ENCODE data around the gene ABI3BP.
"Not testable (repeated sequence)": the region's sequence is repeated elsewhere in the genome, so short reads cannot be mapped to it uniquely, and the experiment has no call there.

ABI3BP gene, protein sequence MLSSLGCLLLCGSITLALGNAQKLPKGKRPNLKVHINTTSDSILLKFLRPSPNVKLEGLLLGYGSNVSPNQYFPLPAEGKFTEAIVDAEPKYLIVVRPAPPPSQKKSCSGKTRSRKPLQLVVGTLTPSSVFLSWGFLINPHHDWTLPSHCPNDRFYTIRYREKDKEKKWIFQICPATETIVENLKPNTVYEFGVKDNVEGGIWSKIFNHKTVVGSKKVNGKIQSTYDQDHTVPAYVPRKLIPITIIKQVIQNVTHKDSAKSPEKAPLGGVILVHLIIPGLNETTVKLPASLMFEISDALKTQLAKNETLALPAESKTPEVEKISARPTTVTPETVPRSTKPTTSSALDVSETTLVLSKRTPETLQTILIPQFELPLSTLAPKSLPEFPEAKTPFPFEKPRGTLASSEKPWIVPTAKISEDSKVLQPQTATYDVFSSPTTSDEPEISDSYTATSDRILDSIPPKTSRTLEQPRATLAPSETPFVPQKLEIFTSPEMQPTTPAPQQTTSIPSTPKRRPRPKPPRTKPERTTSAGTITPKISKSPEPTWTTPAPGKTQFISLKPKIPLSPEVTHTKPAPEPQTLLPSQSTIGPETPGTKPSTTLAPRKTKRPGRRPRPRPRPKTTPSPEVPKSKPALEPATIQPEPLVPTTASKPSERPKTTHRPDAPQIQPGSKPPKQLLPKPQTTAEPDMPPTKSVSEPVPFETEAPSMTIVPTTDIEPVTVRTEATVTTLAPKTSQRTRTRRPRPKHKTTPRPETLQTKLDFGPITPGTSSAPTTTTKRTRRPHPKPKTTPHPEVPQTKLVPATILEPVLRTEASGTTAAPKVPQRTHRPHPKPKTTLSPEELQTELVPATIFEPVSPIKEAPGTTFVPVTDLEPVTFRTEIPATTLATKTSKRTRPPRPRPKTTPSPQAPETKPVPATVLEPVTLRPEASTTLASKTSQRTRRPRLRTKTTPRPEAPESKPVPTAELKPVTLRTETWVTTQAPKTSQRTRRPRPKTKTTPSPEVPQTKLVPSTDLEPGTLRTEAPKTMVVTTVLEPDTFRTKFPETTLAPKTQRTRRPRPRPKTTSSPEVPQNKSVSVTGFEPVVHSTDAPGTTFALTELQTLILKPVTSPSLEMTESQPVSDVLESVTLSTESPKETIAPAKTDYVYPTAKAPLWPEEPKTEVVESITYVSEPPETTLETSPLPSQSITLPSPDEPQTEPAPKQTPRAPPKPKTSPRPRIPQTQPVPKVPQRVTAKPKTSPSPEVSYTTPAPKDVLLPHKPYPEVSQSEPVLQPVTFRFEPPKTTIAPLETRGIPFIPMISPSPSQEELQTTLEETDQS (N-terminal part only)

DNA sequence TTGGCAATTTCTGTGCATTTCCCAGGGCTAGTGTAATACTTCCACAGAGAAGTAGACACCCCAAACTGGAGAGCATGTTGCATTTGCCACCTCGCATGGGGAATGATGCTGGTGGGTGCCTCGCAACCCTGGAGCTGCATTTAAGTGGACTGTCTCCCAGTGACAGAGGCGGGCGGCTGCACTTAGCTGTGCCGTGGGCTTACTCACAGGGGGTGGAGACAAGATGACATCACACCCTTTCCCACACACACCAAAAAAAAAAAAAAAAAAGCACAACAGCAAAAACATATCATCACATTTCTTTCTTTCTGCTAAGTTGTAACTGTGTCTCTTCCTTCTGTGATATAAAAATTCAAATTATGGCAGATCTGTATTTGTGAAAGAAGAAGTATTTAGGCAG, at the start of gene ABI3BP:
TSS of gene ABI3BP (minus strand) at position 113 of the 400 bp plus-strand sequence. CDS start at position 76, 37 bp downstream.
- no peak for DNase-seq (ENCODE audit: low read depth in 2 of 2)

DNA sequence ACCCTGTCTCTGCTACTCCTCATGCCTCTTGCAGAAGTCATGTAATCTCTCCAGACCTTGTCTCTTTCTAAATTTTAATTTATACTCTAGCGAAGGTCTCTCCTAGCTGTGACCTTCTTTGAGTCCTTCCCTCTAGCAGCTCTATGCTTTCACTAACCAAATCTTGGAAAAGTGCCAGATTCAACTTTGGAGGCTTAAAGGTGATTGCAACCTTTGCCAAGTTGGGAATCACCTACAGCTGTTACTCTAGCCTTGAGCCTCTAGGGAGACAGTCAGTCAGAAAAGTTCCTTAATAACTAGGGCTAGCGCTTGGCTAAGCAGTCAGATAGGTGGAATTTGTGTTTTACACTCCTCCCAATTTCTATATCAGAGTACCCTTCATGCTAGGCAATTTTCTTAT, 46.1 kb upstream of the ABI3BP start:
- no peak for DNase-seq (ENCODE audit: low read depth in 2 of 2)

DNA sequence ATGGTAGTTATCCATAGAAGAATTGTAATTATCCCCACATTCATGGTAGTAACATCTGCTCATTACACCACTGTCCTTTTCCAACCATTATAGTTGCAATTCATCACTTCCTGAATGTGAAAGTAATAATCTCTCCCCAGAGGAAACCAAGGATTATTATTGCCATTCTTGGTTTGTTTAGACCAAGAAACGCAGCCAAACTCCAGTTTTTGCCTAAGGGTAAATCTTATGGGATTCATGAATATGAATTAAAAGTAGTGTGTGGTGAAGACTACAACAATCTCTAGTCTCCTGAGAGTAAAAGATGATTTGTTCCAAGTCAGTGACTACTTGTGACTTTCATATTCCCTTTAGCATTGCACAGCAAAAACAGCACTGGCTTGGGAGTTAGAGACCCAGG, 45.7 kb upstream of the ABI3BP start:
- DNase-seq (ENCODE audit: low read depth in 2 of 2) = no peak

DNA sequence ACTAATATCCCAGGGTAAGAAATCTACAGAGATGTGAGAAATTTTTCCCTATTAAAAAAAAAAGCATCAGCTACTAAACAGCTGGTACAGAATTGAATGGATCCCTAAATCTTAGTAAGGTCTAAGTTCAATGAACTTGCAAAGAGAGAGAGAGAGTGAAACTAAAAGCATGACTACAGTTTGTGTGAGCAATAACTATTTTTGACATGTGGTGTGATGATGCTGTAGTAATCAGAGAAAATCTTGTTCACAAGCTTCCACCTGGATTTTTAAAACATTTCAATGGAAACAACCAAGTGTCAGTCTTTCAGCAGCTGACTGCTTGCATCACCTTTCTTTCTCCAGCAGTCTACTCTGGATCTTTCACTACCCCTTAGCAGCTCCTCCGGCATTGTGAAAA, 45.2 kb upstream of the ABI3BP start:
- no peak for DNase-seq (ENCODE audit: low read depth in 2 of 2)

DNA sequence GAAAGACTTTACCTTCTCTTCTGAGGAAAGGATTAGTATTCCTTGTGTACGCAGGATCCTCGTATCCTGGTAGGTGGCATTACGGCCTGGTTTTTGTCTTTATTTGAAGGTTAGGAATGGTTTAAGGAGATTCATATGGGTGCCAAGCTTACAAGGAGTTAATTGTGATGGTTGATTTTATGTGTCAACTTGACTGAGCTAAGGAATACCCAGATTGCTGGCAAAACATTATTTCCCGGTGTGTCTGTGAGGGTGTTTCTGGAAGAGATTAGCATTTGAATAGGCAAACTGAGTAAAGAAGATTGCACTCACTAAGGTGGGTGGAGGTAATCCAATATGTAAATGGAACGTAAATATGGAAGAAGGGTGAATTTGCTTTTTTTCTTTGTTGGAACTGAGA, 44.4 kb upstream of the ABI3BP start:
- DNase-seq (ENCODE audit: low read depth in 2 of 2) = no peak

DNA sequence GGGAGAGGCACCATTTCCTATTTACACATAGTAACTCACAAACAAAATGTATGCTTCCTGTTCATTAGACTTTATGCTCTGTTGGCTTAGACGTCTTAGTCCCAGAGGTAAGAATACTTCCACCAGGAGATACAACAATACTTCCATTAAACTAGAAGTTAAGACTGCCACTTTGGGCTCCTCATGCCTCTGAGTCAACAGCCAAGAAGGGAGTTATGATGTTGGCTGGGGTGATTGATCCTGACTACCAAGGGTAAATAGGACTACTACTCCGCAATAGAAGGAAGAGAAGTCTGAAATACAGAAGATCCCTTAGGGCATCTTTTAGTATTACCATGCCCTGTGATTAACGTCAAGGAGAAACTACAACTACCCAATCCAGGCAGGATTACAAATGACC, 43.5 kb upstream of the ABI3BP start:
- no peak for DNase-seq (ENCODE audit: low read depth in 2 of 2)

DNA sequence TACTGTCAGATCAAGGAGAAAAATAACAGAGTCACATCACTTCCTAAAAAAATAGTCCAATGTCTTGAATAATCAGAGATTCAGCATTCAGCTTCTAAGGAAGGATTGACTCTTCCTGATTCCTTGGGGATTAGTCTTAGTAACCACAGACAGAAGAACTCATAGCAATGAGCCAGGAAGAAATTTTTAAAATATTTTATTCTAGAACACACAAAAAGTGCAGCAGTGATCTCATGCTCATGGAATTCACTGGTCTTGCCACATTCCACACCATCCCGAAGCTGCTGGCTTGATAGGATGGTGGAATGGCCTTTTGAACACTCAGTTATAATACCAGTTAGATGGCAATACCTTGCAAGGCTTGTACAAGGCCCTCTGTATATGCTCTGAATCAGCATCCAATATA, 43.0 kb upstream of the ABI3BP start:
- no peak for DNase-seq (ENCODE audit: low read depth in 2 of 2)

DNA sequence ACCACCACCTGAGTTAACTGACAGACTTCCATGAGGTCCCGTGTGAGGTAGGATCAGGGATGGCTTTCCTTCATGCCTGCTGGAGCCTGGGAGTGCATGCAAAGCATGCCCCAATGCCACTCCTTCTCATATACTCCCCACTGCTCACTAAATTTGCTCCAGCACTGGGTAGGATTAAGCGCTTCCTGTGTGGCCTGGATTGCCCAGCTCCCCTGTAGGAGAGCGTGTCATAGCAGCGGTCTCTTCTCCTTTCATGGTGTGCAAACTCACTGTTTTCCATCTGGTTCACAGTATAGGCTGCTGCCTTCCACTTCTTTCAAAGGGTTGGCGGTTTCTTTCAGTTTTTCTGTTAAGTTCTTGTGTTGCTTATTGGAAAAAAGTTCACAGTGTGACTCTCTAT, 34.1 kb upstream of the ABI3BP start:
- no peak for DNase-seq (ENCODE audit: low read depth in 2 of 2)

DNA sequence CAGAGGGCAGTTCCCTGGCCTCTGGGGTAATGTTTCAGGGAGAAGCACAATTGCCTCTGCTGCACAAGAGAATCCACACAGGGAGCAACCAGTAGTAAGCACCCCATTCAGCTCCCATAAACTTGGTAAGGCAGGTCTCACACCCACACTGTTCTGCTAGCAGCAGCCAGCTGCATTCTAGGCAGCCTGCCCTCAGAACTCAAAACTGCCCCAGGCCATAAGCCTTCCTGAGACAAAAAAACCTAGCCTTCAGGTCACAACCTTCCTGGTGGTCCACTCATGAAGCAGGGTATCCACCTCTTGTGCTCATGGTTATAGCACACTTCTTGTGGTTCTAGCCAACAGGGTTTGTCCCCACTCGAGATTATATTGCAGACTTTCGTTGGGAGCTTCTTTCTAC, 33.7 kb upstream of the ABI3BP start:
- no peak for DNase-seq (ENCODE audit: low read depth in 2 of 2)

DNA sequence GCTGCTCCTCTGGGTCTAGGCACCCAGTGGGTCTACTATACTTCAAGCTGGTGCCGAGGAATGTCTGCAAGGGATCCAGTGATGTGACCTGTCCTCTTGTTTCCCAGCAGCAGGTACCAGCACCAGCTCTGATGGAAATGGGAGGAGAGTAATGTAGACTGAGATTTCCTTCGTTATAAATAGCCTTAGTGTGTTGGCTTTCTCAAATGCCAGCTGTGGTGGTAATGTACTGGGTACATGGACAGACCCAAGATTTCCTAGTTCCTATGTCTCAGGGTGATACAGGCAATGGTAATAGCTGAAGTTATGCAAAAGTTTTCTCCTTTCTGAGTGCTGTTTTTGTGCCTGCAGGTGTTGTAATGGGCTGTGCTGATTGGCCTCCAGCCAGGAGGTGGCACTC, 33.0 kb upstream of the ABI3BP start:
- no peak for DNase-seq (ENCODE audit: low read depth in 2 of 2)

DNA sequence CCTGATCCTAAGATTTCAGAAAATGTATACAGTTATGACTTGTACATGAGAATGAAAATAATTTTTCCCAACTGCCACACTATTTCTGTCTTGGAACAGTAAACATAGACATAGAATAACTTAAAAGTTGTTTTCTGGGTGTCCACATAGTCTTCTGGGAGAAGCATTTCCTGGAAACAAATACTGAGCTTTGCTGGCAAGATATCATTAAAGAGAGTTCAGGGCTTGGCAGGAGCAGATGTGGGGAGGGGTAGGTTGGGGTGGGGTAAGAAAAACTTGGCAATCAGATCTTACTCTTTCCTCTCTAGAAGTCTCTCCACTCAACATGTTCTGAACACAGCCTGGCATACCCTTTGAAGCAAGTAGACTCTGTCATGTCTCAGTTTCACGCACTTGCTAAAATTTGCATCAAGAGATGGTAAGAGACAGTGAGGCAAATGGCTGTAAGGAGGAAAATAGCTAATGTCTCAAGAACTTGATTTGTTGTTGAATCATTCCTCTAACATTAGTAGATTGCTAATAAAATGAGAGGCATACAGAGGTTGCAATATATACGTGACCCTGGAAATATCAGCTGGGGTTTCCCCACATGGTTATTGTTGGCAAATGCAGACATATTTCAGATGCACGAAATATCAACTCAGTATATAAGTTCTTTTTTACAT, 27.3 kb upstream of the ABI3BP start:
- DNase-seq (ENCODE audit: low read depth in 2 of 2) = no peak

DNA sequence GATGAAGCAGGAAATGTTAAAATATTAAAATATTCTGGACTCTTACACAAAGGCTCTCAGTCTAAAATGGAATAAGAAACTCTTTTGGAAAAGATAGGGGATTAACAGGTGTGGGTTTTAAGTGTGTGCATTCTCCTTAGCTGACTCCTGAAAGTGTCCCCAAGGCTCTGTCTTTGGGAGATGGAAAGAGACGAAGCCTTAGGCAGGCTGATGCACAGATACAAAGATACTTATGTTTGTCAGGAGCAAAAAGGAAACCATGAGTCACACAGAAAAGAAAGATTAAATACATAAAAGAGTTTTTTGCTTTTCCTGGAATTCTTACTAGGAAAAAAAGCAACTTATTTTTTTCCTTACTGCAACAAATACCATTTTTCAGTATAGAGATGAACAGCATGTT, 23.8 kb upstream of the ABI3BP start:
- no peak for DNase-seq (ENCODE audit: low read depth in 2 of 2)

DNA sequence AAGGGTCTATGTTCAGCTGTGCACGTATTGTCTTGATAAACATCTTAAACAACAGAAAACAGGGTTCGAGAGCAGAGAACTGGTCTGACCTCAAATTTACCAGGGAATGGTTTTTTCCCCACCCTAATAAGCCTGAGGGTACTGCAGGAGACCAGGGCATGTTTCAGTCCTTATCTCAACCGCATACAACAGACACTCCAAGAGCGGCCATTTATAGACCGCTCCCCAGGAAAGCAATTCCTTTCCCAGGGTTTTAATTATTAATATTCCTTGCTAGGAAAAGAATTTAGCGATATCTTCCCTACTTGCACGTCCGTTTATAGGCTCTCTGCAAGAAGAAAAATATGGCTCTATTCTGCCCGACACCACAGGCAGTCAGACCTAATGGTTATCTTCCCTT, 19.1 kb upstream of the ABI3BP start:
- not testable (repeated sequence) for DNase-seq (ENCODE audit: low read depth in 2 of 2)

DNA sequence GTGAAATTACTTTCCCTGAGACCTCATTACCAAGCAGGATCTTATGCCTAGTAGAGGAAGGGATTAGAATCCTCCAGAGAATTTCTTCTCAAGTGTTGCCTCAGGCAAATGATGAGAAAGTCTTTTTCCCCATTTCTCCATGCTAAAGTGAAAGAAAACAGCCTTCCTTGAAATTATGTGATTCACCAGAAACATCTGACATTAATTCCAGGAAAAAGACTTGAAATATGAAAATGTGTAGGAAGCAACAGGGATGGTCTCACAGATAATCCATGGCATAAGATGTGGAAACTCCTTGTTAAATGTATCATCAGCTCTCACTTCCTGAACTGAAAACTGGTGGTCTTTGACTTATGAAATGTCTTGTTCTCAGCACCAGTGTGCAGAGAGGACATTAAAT, 17.9 kb upstream of the ABI3BP start:
- DNase-seq (ENCODE audit: low read depth in 2 of 2) = no peak

DNA sequence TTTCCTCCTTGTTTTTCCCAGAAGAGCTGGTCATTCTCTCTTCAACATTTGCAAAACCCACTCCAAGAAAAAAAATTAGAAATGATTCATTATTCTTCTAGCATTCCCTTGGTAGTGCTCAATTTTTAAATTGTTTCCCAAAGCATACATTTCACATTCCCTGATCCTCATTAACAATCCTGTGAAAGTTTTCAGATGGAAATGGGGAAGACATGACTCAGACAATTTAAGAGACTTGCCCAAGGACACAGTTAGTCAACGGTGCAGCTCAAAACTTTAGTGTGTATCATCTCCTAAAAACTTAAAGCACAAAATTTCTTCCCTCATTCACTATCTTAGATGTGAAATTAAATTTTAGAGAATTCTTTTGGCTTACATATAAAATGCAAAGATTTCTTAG, 17.1 kb upstream of the ABI3BP start:
- no peak for DNase-seq (ENCODE audit: low read depth in 2 of 2)

DNA sequence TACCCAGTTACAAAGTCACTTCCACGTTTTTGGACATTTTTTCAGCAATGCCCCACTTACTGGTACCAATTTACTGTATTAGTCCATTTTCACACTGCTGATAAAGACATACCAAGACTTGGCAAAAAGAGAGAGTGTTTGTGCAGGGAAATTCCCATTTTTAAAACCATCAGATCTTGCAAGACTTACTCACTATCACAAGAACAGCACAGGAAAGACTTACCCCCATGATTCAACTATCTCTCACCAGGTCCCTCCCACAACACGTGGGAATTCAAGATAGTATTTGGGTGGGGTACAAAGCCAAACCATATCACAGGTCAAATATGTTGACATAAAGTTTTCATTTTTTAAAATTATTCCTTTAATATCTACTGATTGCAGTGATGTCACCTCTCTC, 16.2 kb upstream of the ABI3BP start:
- DNase-seq (ENCODE audit: low read depth in 2 of 2) = no peak

DNA sequence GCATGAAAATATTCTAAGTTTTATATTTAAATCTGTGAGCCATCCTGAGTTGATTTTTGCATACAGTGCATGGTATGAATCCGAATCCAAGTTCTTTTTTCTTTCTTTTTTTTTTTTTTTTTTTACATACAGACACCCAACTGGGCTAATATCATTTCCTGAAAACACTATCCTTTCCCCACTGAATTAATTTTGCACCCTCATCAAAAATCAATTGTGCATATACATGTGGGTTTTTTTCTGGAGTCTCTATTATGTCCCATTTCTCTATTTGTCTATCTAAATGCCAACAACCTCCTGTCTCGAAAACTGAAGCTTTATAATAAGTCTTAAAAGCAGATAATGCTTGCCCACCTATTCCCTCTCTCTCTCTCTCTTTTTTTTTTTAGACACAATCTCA, 5.9 kb upstream of the ABI3BP start:
- no peak for DNase-seq (ENCODE audit: low read depth in 2 of 2)

DNA sequence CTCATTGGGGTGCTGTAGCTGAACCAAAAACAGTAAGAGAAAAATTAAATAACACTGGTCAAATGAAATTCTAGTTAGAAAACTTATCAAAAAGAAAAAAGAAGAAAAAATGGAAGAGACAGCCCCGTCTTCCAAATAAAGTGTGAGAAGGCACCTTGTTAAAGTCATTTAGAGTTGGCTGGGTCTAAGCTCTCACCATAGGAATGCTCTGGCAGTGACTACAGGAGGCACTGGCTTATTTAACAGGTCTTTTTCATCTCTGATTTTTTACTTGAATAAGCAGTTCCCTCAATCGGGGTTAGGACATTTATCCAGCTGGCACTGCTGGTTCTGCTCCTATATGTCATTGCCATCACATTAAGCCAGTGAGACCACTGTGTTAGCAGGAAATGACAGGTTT, 1.6 kb upstream of the ABI3BP start:
- no peak for DNase-seq (ENCODE audit: low read depth in 2 of 2)

DNA sequence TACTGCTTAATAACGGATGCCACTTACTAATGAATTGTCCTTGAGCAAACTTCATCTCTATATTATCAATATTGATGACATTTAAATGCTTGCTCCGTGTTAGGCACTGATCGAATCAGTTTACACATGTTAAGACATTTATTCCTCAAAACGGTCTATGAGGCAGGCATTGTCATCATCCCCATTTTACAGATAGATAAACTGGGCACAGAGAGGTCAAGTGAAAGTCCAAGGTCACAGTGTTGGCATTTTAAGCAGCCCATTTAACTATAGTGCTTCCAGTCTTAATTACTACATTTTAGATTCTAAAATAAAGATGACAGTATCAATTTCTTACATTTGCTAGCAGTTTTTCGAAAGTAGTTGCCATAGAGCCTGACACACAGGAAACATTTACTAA, 966 bp upstream of the ABI3BP start:
- no peak for DNase-seq (ENCODE audit: low read depth in 2 of 2)

DNA sequence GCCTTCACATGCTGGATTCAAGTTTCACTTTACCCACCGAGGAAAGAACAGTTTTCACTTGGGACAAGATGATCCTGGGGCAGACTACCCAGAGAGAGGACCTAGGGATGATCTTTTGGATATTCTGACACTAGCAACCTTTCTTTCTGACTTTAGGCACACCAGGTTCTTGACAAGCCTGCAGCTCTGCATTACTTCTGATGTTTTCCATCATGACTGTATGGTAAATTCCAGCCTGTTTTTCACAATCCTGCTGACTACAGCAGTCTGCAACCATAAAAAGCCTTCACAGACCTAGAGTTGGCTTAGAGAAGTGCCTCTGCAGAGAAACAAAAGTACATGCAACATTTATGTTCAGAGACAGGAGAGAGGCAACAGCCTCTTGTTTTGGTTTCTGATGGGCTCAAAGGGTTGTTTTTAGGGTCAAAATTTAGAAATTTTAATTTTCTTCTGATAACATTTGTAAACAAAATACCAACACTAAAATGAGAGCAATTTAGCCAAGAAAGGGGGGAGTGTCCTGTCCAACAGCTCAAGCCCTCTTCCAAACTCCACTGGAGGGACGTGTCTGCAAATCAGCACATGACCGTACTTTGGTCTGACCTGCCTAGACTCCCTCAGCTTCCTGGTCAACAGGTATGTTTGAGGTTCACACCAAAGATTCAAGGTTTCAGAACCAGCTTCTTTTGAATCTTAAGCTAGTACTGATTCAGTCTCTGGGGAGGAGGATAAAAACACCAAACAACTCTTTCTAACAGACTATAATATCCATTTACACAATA, 799 bp downstream of the ABI3BP start:
- no peak for DNase-seq (ENCODE audit: low read depth in 2 of 2)

DNA sequence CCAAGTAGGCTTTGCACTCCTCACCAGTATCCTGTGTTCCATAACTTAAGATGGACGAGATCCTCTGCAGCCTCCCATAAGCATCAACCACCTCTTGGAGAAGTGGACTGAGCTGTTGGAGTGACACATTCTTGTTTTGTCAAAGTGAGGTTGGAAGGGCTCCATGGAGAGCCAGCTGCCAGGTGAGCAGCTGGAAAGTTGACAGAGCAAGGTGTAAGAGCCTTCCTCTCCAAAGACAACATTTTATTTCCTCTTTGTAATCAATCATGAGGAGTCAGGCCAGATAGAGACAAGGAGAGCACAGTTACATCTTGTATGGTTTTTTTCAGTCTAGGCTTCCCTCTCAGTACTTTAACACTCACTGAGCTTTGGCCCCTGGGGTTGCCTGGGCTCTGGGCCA, 5.1 kb downstream of the ABI3BP start:
- DNase-seq (ENCODE audit: low read depth in 2 of 2) = no peak
